HepG2 (cell line): ENCODE data around the gene ACVRL1. TPM values are rescaled to one million over a fixed set of nuclear protein-coding genes. Genes with fewer than 3 reads are reported as not detected.

Experiments used
- ATAC-seq: fragments of 200-7000 bp; cut with Tn5 transposase; 3 replicates; pipeline ENCODE4 v1.9.1; 2020; ENCODE audit warnings: mild to moderate bottlenecking, moderate library complexity
- BruUV-seq: library from RNA; stranded (reverse); fragments of 400-500 nt; replicated peaks from 2 replicates; lab custom pipeline; 2021; lab: Mats Ljungman, UMichigan
- CTCF ChIA-PET: fragments of 300-600 bp; formaldehyde crosslinking; extraction: SDS; loops from one replicate; lab custom pipeline; 2021; ENCODE audit warnings: low total read pairs, inconsistent platforms, low intra/inter-chr PET ratio; lab: Yijun Ruan, JAX
- POLR2A ChIA-PET: fragments of 350-600 bp; sonication (Branson Sonifier 250); formaldehyde crosslinking; loops from one replicate; lab custom pipeline; 2020; ENCODE audit warnings: antibody characterized with exemption, inconsistent platforms; lab: Yijun Ruan, JAX
- DNase-seq: peaks from one replicate; pipeline ENCODE4 v3.0.0-alpha.2; 2015; ENCODE audit warnings: low spot score
- FAIRE-seq: peaks from 3 replicates; lab custom pipeline; 2011; peaks lifted over from hg19 to GRCh38; lab: Jason Lieb, UNC
- H2AFZ ChIP-seq: one replicate; pipeline ENCODE4 v1.6.1; 2011; ENCODE audit warnings: low read length, inconsistent platforms
- H3K27ac ChIP-seq: fragments of 300-600 bp; 3 replicates; pipeline ENCODE4 v1.8.0; 2011; ENCODE audit warnings: mixed run types, mild to moderate bottlenecking, mixed read lengths, low read length, inconsistent platforms; ENCODE audit not compliant: insufficient read depth; ENCODE audit errors: extremely low read length
- H3K27me3 ChIP-seq, 2 experiments: fragments of 200-600 bp in 1 of 2; 2 replicates in 1 of 2; 3 replicates in 1 of 2; pipeline versions ENCODE4 v1.6.0 to v1.8.0; 2011; ENCODE audit warnings: low read length in 2 of 2, mild to moderate bottlenecking in 2 of 2, moderate library complexity in 2 of 2, inconsistent platforms in 1 of 2; ENCODE audit not compliant: insufficient read depth in 2 of 2, control insufficient read depth in 1 of 2
- H3K36me3 ChIP-seq, 2 experiments: fragments of 200-600 bp in 1 of 2; replicated peaks in 1 of 2; 2 replicates in 1 of 2; 3 replicates in 1 of 2; pipeline versions ENCODE4 v1.5.1 to v1.8.0; 2011; ENCODE audit warnings: low read length in 2 of 2, inconsistent platforms in 1 of 2; ENCODE audit not compliant: insufficient read depth in 2 of 2, control insufficient read depth in 1 of 2
- H3K4me1 ChIP-seq: 2 replicates; pipeline ENCODE4 v1.5.1; 2012; ENCODE audit warnings: low read length, inconsistent platforms; ENCODE audit not compliant: insufficient read depth
- H3K4me2 ChIP-seq: 2 replicates; pipeline ENCODE4 v1.6.0; 2011; ENCODE audit warnings: low read depth, low read length, inconsistent platforms
- H3K4me3 ChIP-seq, 3 experiments: fragments of 200-600 bp in 1 of 3; sonication (generic), shearing (Covaris generic) in 1 of 3; replicated peaks in 1 of 3; 2 replicates each; pipeline ENCODE4 v1.5.1; 2011 to 2016; ENCODE audit warnings: low read length in 3 of 3, inconsistent platforms in 2 of 3, low read depth in 2 of 3, mild to moderate bottlenecking in 2 of 3, control low read depth in 1 of 3, mixed read lengths in 1 of 3; ENCODE audit not compliant: insufficient read depth in 1 of 3
- H3K79me2 ChIP-seq: one replicate; pipeline ENCODE4 v1.6.1; 2011; ENCODE audit warnings: low read length, inconsistent platforms; ENCODE audit not compliant: insufficient read depth
- H3K9ac ChIP-seq: 2 replicates; pipeline ENCODE4 v1.6.0; 2011; ENCODE audit warnings: mild to moderate bottlenecking, low read depth, low read length, inconsistent platforms; ENCODE audit not compliant: insufficient read depth
- H3K9me3 ChIP-seq: 2 replicates; pipeline ENCODE4 v1.5.1; 2012; ENCODE audit warnings: mild to moderate bottlenecking, low read length
- H4K20me1 ChIP-seq: 2 replicates; pipeline ENCODE4 v1.6.0; 2011; ENCODE audit warnings: inconsistent platforms, mild to moderate bottlenecking, low read length, moderate library complexity; ENCODE audit not compliant: insufficient read depth
- ADNP ChIP-seq: sonication (generic); formaldehyde crosslinking; IDR thresholded peaks from 2 replicates; pipeline ENCODE4 v1.4.0; 2020; ENCODE audit warnings: missing genetic modification reagents
- HNF4G ChIP-seq, 2 experiments: sonication (generic) in 1 of 2; formaldehyde crosslinking in 1 of 2; IDR thresholded peaks; 2 replicates each; pipeline versions ENCODE4 v1.4.0 to v1.6.1; 2011 to 2020; ENCODE audit warnings: borderline replicate concordance in 2 of 2, low read depth in 2 of 2, mild to moderate bottlenecking in 2 of 2, low read length in 1 of 2, missing genetic modification reagents in 1 of 2, moderate library complexity in 1 of 2
- NFRKB ChIP-seq: fragments of 450-650 bp; IDR thresholded peaks from 2 replicates; pipeline ENCODE4 v1.6.1; 2017
- RBFOX2 ChIP-seq: fragments of 200-400 bp; formaldehyde crosslinking; IDR thresholded peaks from 2 replicates; pipeline ENCODE4 v1.6.1; 2017; ENCODE audit warnings: low read depth, mild to moderate bottlenecking, low read length
- UBTF ChIP-seq: sonication (generic); formaldehyde crosslinking; IDR thresholded peaks from 2 replicates; pipeline ENCODE4 v1.4.0; 2020; ENCODE audit warnings: mild to moderate bottlenecking, missing genetic modification reagents
- ZBTB3 ChIP-seq: sonication (generic); formaldehyde crosslinking; IDR thresholded peaks from 2 replicates; pipeline ENCODE4 v1.4.0; 2020; ENCODE audit warnings: low read depth, mild to moderate bottlenecking, moderate library complexity, missing genetic modification reagents, borderline replicate concordance
- ZNF652 ChIP-seq: IDR thresholded peaks from 2 replicates; pipeline ENCODE4 v1.6.1; 2016; ENCODE audit warnings: low read depth, borderline replicate concordance
- WGBS: methylation state at CpG from one replicate; pipeline ENCODE4 v1.1.6; 2017; ENCODE audit warnings: low lambda C conversion rate; 5-methylcytosine and 5-hydroxymethylcytosine counted together
- in situ Hi-C: cut with HindIII; loops from 2 replicates; pipeline ENCODE4 v1.10.0; 2017; ENCODE audit warnings: low pct_unique_long_range_greater_than_20kb; ENCODE audit not compliant: extremely low pct_ligation_motif_present
- intact Hi-C: fragments of 100-400 bp; cut with micrococcal nuclease; formaldehyde crosslinking; loops from one replicate; pipeline ENCODE4 v1.10.0; 2022; ENCODE audit not compliant: unreplicated experiment
- polyA plus RNA-seq, 8 experiments: library from polyadenylated mRNA; depleted of rRNA in 3 of 8; stranded (reverse) in 7 of 8; unstranded in 1 of 8; fragments of >200 nt; fragmentation: Illumina TruSeq in 4 of 8; extraction: Trizol in 4 of 8; gene quantifications; 2 replicates each; pipeline versions ENCODE4 v1.2.1 to v1.2.3, GENCODE V29; 2011 to 2016; ENCODE audit warnings: low read depth in 4 of 8, missing spikeins in 1 of 8, mixed read lengths in 1 of 8; ENCODE audit not compliant: insufficient read depth in 1 of 8
- total RNA-seq, 5 experiments: library from RNA; depleted of rRNA; stranded (reverse); fragments of >200 nt; fragmentation: Illumina TruSeq; extraction: Trizol; gene quantifications; 2 replicates each; pipeline ENCODE4 v1.2.3, GENCODE V29; 2016; ENCODE audit warnings: low read depth in 1 of 5
- TF ChIP-seq, protein P1 (sequence below): sonication (generic); formaldehyde crosslinking; IDR thresholded peaks from 2 replicates; pipeline ENCODE4 v1.8.1; 2023; ENCODE audit warnings: mild to moderate bottlenecking, missing genetic modification reagents
- TF ChIP-seq, protein P2 (sequence below), 2 experiments: fragments of 450-650 bp in 1 of 2; sonication (generic) in 1 of 2; formaldehyde crosslinking in 1 of 2; IDR thresholded peaks; 2 replicates each; pipeline versions ENCODE4 v1.6.1 to v1.8.0; 2016 to 2022; ENCODE audit warnings: antibody characterized with exemption in 1 of 2, mild to moderate bottlenecking in 1 of 2, missing genetic modification reagents in 1 of 2
- TF ChIP-seq, protein P3 (sequence below): conservative IDR thresholded peaks from 2 replicates; pipeline ENCODE4 v1.6.1; 2018; ENCODE audit warnings: missing genetic modification reagents

Gene ACVRL1
- total and polyA plus RNA-seq, 2 of the 13 experiments (the other 11 are each of a cell fraction or from before 2014, with no cell fraction given), result not detected

- no TSS peak for BruUV-seq
- H3K4me3 ChIP-seq, result peak overlapping the region in 1 of 3 experiments; percentile 31; a peak in 1 of 6 replicates
- CTCF ChIA-PET, result no interaction called here
- H3K9ac ChIP-seq, result peak overlapping the region; percentile 28; the same call in 1 of the 2 replicates
- H3K4me2 ChIP-seq, result peak overlapping the region; percentile 70
- H3K36me3 ChIP-seq, result peaks cover 4 to 7% of the 10 kb centered on the region in 2 experiments; a peak in 3 of 5 replicates
- intact Hi-C loops (no loop called here), in situ Hi-C loops (no loop called here)
- POLR2A ChIA-PET, result no interaction called here
- peak; percentile 65 for FAIRE-seq
- H3K27ac ChIP-seq, result peak overlapping the region; percentile 63
- H3K79me2 ChIP-seq, result peaks cover 63% of the 10 kb centered on the region
- peak; percentile 32 for ATAC-seq
- no peaks in the 10 kb centered on the region for H3K9me3 ChIP-seq
- H4K20me1 ChIP-seq, result no peaks in the 10 kb centered on the region
- WGBS, result 10% methylated on average over 5 of the region's 5 CpGs
- no peaks in the 10 kb centered on the region for H3K27me3 ChIP-seq
- no peak overlapping the region for H2AFZ ChIP-seq
- DNase-seq, result no peak
- H3K4me1 ChIP-seq, result peaks cover 67% of the 10 kb centered on the region
- TF ChIP-seq HNF4G (IDR thresholded peaks at IDR 0.05; ENCODE audit: borderline replicate concordance, low read depth, low read length) (peak; percentile 10; the same call in 1 of the 2 replicates), HNF4G (CRISPR knock-in tag; IDR thresholded peaks at IDR 0.05; ENCODE audit: borderline replicate concordance, low read depth) (no peak), UBTF (CRISPR knock-in tag) (no peak), ZNF652 (CRISPR knock-in tag) (peak; percentile 95), ADNP (CRISPR knock-in tag) (0 out of 2 replicates have a peak, but pooled peaks have one; percentile 55), NFRKB (no peak), RBFOX2 (no peak), ZBTB3 (CRISPR knock-in tag) (no peak)
- TF ChIP-seq, protein P1, sequence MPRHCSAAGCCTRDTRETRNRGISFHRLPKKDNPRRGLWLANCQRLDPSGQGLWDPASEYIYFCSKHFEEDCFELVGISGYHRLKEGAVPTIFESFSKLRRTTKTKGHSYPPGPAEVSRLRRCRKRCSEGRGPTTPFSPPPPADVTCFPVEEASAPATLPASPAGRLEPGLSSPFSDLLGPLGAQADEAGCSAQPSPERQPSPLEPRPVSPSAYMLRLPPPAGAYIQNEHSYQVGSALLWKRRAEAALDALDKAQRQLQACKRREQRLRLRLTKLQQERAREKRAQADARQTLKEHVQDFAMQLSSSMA, result no peak
- TF ChIP-seq, protein P2, sequence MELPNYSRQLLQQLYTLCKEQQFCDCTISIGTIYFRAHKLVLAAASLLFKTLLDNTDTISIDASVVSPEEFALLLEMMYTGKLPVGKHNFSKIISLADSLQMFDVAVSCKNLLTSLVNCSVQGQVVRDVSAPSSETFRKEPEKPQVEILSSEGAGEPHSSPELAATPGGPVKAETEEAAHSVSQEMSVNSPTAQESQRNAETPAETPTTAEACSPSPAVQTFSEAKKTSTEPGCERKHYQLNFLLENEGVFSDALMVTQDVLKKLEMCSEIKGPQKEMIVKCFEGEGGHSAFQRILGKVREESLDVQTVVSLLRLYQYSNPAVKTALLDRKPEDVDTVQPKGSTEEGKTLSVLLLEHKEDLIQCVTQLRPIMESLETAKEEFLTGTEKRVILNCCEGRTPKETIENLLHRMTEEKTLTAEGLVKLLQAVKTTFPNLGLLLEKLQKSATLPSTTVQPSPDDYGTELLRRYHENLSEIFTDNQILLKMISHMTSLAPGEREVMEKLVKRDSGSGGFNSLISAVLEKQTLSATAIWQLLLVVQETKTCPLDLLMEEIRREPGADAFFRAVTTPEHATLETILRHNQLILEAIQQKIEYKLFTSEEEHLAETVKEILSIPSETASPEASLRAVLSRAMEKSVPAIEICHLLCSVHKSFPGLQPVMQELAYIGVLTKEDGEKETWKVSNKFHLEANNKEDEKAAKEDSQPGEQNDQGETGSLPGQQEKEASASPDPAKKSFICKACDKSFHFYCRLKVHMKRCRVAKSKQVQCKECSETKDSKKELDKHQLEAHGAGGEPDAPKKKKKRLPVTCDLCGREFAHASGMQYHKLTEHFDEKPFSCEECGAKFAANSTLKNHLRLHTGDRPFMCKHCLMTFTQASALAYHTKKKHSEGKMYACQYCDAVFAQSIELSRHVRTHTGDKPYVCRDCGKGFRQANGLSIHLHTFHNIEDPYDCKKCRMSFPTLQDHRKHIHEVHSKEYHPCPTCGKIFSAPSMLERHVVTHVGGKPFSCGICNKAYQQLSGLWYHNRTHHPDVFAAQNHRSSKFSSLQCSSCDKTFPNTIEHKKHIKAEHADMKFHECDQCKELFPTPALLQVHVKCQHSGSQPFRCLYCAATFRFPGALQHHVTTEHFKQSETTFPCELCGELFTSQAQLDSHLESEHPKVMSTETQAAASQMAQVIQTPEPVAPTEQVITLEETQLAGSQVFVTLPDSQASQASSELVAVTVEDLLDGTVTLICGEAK (IDR thresholded peaks at IDR 0.05), result no peak
- TF ChIP-seq, protein P2 (CRISPR knock-in tag; IDR thresholded peaks at IDR 0.05), result no peak
- TF ChIP-seq, protein P3, sequence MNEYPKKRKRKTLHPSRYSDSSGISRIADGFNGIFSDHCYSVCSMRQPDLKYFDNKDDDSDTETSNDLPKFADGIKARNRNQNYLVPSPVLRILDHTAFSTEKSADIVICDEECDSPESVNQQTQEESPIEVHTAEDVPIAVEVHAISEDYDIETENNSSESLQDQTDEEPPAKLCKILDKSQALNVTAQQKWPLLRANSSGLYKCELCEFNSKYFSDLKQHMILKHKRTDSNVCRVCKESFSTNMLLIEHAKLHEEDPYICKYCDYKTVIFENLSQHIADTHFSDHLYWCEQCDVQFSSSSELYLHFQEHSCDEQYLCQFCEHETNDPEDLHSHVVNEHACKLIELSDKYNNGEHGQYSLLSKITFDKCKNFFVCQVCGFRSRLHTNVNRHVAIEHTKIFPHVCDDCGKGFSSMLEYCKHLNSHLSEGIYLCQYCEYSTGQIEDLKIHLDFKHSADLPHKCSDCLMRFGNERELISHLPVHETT (CRISPR knock-in tag), result no peak
Measured at GRCh38 chr12:51972422-51972812, 65.1 kb downstream of the ACVRL1 start.
